SU-DHL-6 (cell line): ENCODE measurements around the gene AATF.

Experiments
- H2AFZ ChIP-seq: fragments of 200-600 bp; sonication (generic); 2 replicates; pipeline ENCODE4 v1.6.1; 2014; ENCODE audit warnings: low read depth, mild to moderate bottlenecking, moderate library complexity, mixed read lengths, antibody characterized with exemption, low read length; ENCODE audit not compliant: severe bottlenecking
- H3F3A ChIP-seq: fragments of 200-600 bp; shearing (Covaris generic); 2 replicates; pipeline ENCODE4 v1.6.0; 2016; ENCODE audit warnings: antibody characterized with exemption, mild to moderate bottlenecking; ENCODE audit not compliant: insufficient read depth
- H3K27ac ChIP-seq: fragments of 200-600 bp; sonication (generic); 2 replicates; pipeline ENCODE4 v1.5.1; 2016; ENCODE audit warnings: low read depth, mild to moderate bottlenecking, low read length, moderate library complexity, mixed read lengths
- H3K27me3 ChIP-seq: fragments of 200-600 bp; sonication (generic), shearing (Covaris generic); 2 replicates; pipeline ENCODE4 v1.6.0; 2014; ENCODE audit warnings: mild to moderate bottlenecking, low read length
- H3K36me3 ChIP-seq: fragments of 200-600 bp; sonication (generic); 2 replicates; pipeline ENCODE4 v1.6.1; 2014; ENCODE audit warnings: mild to moderate bottlenecking, low read length, mixed read lengths
- H3K4me2 ChIP-seq: fragments of 300-600, 200-600 bp; shearing (Covaris generic), sonication (generic); 2 replicates; pipeline ENCODE4 v1.6.0; 2014; ENCODE audit warnings: low read length, low read depth, mild to moderate bottlenecking; ENCODE audit not compliant: poor library complexity, severe bottlenecking
- H3K4me3 ChIP-seq: fragments of 200-600 bp; sonication (generic); 2 replicates; pipeline ENCODE4 v1.5.1; 2014; ENCODE audit warnings: antibody characterized with exemption, low read length, mild to moderate bottlenecking, mixed read lengths; ENCODE audit not compliant: insufficient read depth, poor library complexity, severe bottlenecking
- H3K79me2 ChIP-seq: fragments of 200-600 bp; sonication (generic); 2 replicates; pipeline ENCODE4 v1.6.1; 2014; ENCODE audit warnings: mild to moderate bottlenecking, low read length, moderate library complexity; ENCODE audit not compliant: insufficient read depth
- H3K9ac ChIP-seq: fragments of 200-600 bp; sonication (generic); 2 replicates; pipeline ENCODE4 v1.7.0; 2014; ENCODE audit warnings: mild to moderate bottlenecking, low read length
- H3K9me2 ChIP-seq: fragments of 200-600 bp; sonication (generic); replicated peaks from 2 replicates; pipeline ENCODE4 v1.6.1; 2014; ENCODE audit warnings: low read length; ENCODE audit not compliant: insufficient read depth
- H3K9me3 ChIP-seq: fragments of 200-600 bp; sonication (generic); 2 replicates; pipeline ENCODE4 v1.6.1; 2014; ENCODE audit warnings: low read length, mixed read lengths; ENCODE audit not compliant: insufficient read depth
- H4K20me1 ChIP-seq: fragments of 200-600 bp; sonication (generic); 2 replicates; pipeline ENCODE4 v1.6.1; 2014; ENCODE audit warnings: low read depth, mild to moderate bottlenecking, antibody characterized with exemption, low read length, moderate library complexity, mixed read lengths
- EZH2phosphoT487 ChIP-seq: fragments of 200-600 bp; sonication (generic), shearing (Covaris generic); conservative IDR thresholded peaks from 2 replicates; pipeline ENCODE4 v1.6.1; 2018; ENCODE audit warnings: mild to moderate bottlenecking, antibody characterized with exemption, low read length, moderate library complexity, mixed read lengths
- TF ChIP-seq, protein P1 (sequence below): fragments of 200-600 bp; sonication (generic); IDR thresholded peaks from one replicate; pipeline ENCODE4 v1.5.1; 2017; ENCODE audit warnings: antibody characterized with exemption, mild to moderate bottlenecking, low read length, moderate library complexity; ENCODE audit not compliant: insufficient read depth, poor library complexity, severe bottlenecking

The AATF gene

DNA sequence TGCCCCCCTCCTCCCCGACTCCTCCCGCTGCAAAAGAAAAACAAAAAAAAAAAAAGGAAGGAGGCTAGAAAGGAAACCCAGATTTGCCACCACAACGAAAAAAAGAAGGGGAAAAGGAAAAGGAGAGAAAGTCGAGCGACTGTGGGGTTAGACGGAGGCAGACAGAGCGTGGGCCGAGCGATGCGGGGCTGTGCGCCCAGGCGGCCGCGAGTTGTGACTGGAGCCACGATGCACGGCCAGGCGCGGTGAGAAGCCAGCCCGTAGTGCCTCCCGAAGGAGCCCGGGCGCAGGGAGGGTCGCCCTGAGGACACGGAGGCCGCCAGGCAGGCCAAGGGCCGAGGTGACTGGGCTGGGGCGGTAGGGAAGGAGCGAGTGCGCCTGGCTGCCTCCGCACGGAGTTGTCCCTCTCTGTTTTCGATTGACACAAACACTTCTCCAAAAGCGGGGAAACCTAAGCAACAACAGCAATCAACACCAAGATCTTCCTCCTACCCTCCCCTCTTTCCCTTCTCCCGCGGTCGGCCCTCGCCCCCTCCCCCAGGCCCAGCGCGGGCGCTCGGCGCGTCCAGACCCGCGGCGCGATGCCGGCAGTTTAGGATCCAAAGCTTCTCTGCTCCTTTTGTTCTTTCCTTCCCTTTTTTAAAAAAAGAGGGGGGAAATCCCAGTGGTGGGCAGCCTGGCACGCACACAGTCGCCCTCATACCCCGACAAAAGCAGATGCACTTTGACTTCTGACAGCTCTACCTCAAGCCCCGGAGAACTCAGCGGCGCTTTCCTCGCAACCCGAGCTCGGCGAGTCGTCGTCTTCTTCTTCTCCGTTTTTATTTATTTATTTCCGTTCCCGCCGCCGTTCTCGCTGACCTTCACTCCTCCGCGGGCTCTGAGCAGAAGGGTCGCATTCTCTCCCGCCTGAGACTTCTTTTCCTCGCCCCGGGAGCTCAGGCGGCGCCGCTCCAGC is 11.5 kb upstream of the AATF start, which contains the start of gene LHX1:
TSS of gene LHX1 (plus strand) at position 475 of the 958 bp plus-strand sequence. CDS start 723 bp downstream, outside the sequence.
- Histone ChIP-seq H3K27ac (no peak within 1 kb of the TSS), H4K20me1 (no peaks in the 10 kb centered on the region), H3K27me3 (no peaks in the 10 kb centered on the region), H3K79me2 (no peaks in the 10 kb centered on the region), H3K9ac (no peak within 1 kb of the TSS), H3K9me3 (no peaks in the 10 kb centered on the region), H2AFZ (no peak within 1 kb of the TSS), H3K9me2 (no peaks in the 10 kb centered on the region), H3K4me3 (no peak within 1 kb of the TSS), H3F3A (no peaks in the 10 kb centered on the region), H3K36me3 (no peaks in the 10 kb centered on the region), H3K4me2 (peak within 1 kb of the TSS; percentile 30)
- TF ChIP-seq EZH2phosphoT487: no peak
- TF ChIP-seq, protein P1, sequence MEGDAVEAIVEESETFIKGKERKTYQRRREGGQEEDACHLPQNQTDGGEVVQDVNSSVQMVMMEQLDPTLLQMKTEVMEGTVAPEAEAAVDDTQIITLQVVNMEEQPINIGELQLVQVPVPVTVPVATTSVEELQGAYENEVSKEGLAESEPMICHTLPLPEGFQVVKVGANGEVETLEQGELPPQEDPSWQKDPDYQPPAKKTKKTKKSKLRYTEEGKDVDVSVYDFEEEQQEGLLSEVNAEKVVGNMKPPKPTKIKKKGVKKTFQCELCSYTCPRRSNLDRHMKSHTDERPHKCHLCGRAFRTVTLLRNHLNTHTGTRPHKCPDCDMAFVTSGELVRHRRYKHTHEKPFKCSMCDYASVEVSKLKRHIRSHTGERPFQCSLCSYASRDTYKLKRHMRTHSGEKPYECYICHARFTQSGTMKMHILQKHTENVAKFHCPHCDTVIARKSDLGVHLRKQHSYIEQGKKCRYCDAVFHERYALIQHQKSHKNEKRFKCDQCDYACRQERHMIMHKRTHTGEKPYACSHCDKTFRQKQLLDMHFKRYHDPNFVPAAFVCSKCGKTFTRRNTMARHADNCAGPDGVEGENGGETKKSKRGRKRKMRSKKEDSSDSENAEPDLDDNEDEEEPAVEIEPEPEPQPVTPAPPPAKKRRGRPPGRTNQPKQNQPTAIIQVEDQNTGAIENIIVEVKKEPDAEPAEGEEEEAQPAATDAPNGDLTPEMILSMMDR: no peak

DNA sequence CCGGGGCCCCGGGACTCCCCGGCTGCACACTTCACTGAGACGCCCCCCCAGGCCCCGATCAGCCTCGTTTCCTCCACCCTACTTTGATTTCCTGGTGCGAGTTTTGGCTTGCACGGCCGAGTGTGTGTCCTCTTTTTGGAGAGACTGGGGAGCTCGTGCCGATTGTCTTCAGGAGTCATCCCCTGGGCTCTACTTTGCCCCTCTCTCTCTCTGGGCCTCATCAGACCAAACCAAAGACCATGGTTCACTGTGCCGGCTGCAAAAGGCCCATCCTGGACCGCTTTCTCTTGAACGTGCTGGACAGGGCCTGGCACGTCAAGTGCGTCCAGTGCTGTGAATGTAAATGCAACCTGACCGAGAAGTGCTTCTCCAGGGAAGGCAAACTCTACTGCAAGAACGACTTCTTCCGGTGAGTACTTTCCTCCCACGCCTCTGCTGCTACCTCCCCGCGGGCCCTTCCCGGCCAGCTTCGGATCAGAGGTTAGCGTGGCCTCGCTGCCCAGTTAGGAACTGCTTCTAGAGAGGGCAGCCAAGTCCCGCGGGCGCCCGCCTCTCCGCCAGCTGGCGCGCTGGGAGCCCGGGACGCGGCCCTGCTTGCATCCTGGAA is 10.7 kb upstream of the AATF start:
- TF ChIP-seq EZH2phosphoT487: no peak
- TF ChIP-seq, protein P1: no peak
- Histone ChIP-seq H3K9me2 (no peaks in the 10 kb centered on the region), H3K27ac (no peak overlapping the region), H3K27me3 (no peaks in the 10 kb centered on the region), H3K9ac (no peak overlapping the region), H3K79me2 (no peaks in the 10 kb centered on the region), H3K36me3 (no peaks in the 10 kb centered on the region), H3K4me2 (no peak overlapping the region), H3K9me3 (no peaks in the 10 kb centered on the region), H2AFZ (no peak overlapping the region), H3K4me3 (no peak overlapping the region), H4K20me1 (no peaks in the 10 kb centered on the region), H3F3A (no peaks in the 10 kb centered on the region)

DNA sequence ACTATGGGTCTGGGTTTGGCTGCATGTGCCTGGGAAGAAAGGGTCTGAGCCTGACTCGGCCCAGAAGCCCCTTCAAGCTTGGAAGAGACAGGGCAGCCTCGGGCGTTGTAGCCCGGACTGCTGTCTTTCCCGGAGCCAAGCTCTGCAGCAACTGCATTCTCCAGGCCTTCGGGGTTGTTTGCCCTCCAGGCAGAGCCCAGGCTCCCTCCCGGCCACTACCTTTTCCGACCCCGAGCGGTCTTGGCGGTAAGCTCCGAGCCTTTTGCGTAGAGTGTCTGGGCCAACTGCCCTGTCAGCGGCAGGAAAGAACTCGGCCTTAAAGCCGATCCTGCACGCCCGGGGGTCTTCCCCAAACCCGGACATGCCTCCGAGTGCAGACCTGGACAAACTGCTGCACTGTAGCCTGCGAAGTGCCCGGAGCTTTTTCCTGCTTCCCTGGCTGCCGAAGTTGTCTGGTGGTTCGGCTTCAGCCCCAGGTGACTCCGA is 10.1 kb upstream of the AATF start:
- no peak overlapping the region for H2AFZ ChIP-seq
- H3K36me3 ChIP-seq: no peaks in the 10 kb centered on the region
- H3K9me2 ChIP-seq: no peaks in the 10 kb centered on the region
- H3K9ac ChIP-seq: no peak overlapping the region
- no peaks in the 10 kb centered on the region for H4K20me1 ChIP-seq
- no peak overlapping the region for H3K4me3 ChIP-seq
- no peak overlapping the region for H3K27ac ChIP-seq
- no peaks in the 10 kb centered on the region for H3F3A ChIP-seq
- H3K4me2 ChIP-seq: no peak overlapping the region
- no peaks in the 10 kb centered on the region for H3K9me3 ChIP-seq
- H3K79me2 ChIP-seq: no peaks in the 10 kb centered on the region
- no peak for TF ChIP-seq EZH2phosphoT487
- TF ChIP-seq, protein P1: no peak
- no peaks in the 10 kb centered on the region for H3K27me3 ChIP-seq
